Measurements from ENCODE around the gene IFNB1.

IFNB1 gene

GRCh38 chr9:21077781-21078180 is at the start of gene IFNB1:
TSS of gene IFNB1 (minus strand) at chr9:21077942. CDS start at chr9:21077869, 73 bp downstream.
- TF ChIP-seq CEBPB (IDR thresholded peaks at IDR 0.05) (no peak), YY1 (IDR thresholded peaks at IDR 0.05; ENCODE audit: low read depth) (no peak), FOXM1 (IDR thresholded peaks at IDR 0.05; ENCODE audit: borderline replicate concordance, low read depth) (no peak), TEAD4 (IDR thresholded peaks at IDR 0.05) (no peak), EP300 (IDR thresholded peaks at IDR 0.05; ENCODE audit: borderline replicate concordance) (no peak), TAF1 (IDR thresholded peaks at IDR 0.05; ENCODE audit: low read depth) (no peak), TCF12 (IDR thresholded peaks at IDR 0.05; ENCODE audit: low read depth) (no peak), NFIC (IDR thresholded peaks at IDR 0.05) (no peak), ZBTB7A (IDR thresholded peaks at IDR 0.05; ENCODE audit: low read depth) (no peak), EGR1 (IDR thresholded peaks at IDR 0.05) (no peak), MAX (IDR thresholded peaks at IDR 0.05) (no peak), RAD21 (IDR thresholded peaks at IDR 0.05; ENCODE audit: low read depth) (no peak), CREB1 (IDR thresholded peaks at IDR 0.05; ENCODE audit: low read depth) (no peak)
- TF ChIP-seq, protein P1, sequence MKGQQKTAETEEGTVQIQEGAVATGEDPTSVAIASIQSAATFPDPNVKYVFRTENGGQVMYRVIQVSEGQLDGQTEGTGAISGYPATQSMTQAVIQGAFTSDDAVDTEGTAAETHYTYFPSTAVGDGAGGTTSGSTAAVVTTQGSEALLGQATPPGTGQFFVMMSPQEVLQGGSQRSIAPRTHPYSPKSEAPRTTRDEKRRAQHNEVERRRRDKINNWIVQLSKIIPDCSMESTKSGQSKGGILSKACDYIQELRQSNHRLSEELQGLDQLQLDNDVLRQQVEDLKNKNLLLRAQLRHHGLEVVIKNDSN (IDR thresholded peaks at IDR 0.05), result no peak
- TF ChIP-seq, protein P2, sequence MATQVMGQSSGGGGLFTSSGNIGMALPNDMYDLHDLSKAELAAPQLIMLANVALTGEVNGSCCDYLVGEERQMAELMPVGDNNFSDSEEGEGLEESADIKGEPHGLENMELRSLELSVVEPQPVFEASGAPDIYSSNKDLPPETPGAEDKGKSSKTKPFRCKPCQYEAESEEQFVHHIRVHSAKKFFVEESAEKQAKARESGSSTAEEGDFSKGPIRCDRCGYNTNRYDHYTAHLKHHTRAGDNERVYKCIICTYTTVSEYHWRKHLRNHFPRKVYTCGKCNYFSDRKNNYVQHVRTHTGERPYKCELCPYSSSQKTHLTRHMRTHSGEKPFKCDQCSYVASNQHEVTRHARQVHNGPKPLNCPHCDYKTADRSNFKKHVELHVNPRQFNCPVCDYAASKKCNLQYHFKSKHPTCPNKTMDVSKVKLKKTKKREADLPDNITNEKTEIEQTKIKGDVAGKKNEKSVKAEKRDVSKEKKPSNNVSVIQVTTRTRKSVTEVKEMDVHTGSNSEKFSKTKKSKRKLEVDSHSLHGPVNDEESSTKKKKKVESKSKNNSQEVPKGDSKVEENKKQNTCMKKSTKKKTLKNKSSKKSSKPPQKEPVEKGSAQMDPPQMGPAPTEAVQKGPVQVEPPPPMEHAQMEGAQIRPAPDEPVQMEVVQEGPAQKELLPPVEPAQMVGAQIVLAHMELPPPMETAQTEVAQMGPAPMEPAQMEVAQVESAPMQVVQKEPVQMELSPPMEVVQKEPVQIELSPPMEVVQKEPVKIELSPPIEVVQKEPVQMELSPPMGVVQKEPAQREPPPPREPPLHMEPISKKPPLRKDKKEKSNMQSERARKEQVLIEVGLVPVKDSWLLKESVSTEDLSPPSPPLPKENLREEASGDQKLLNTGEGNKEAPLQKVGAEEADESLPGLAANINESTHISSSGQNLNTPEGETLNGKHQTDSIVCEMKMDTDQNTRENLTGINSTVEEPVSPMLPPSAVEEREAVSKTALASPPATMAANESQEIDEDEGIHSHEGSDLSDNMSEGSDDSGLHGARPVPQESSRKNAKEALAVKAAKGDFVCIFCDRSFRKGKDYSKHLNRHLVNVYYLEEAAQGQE (IDR thresholded peaks at IDR 0.05; ENCODE audit: low read depth), result no peak

DNA sequence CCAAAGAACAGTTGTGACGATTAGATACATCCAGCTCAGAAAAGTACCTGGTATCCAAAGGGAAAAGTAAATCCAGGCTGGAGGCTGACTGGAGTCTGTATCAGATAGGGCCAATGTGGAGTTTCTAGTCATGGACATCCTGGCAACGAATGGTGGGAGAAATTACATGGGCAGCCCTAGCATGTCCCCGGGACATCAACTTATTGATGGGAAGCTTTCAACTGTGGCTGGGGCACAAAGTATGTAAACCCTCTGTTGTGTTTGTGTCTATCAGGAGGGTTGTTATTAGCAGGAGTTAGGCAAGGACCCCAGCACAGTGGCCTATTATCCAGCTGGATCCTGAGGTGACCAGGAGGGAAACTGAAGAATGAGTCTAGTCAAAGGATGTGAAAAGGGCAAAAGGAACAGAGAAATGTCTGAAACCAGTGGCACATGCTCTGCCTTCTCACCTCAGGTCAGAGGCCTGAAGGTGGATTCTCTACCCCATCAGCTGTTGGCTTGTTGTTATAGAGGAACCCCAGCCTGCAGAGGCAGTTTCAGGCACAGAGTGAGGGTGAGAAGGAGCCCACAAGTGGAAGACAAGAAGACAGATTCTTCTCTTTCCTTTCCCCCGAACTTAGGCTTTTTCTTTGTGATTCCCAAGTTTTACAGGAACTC is 44.0 kb upstream of the IFNB1 start:
- TF ChIP-seq TEAD4 (IDR thresholded peaks at IDR 0.05) (no peak), EGR1 (IDR thresholded peaks at IDR 0.05) (no peak), YY1 (IDR thresholded peaks at IDR 0.05; ENCODE audit: low read depth) (no peak), RAD21 (IDR thresholded peaks at IDR 0.05; ENCODE audit: low read depth) (no peak), EP300 (IDR thresholded peaks at IDR 0.05; ENCODE audit: borderline replicate concordance) (no peak), TCF12 (IDR thresholded peaks at IDR 0.05; ENCODE audit: low read depth) (no peak), ZBTB7A (IDR thresholded peaks at IDR 0.05; ENCODE audit: low read depth) (no peak), TAF1 (IDR thresholded peaks at IDR 0.05; ENCODE audit: low read depth) (no peak), CREB1 (IDR thresholded peaks at IDR 0.05; ENCODE audit: low read depth) (no peak), NFIC (IDR thresholded peaks at IDR 0.05) (no peak), FOXM1 (IDR thresholded peaks at IDR 0.05; ENCODE audit: borderline replicate concordance, low read depth) (no peak), CEBPB (IDR thresholded peaks at IDR 0.05) (no peak)
- TF ChIP-seq, protein P2 (IDR thresholded peaks at IDR 0.05; ENCODE audit: low read depth), result no peak
- TF ChIP-seq, protein P1 (IDR thresholded peaks at IDR 0.05), result no peak

DNA sequence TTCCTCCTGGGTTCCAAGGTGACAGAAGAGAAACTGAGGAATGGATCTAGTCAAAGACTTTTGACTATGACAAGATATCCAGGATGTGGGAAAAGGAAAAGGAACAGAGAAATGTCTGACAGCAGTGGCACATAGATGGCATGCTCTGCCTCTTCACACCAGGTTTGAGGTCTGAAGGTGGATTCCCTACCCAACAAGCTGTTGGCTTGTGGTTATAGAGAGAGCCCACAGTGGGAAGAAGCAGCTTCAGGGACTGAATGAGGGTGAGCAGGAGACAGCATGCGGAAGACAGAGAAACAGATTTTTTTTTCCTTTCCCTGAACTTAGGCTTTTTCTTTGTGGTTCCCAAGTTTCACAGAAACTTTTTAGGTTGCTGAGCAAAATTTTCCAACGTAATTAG is 43.3 kb upstream of the IFNB1 start:
- TF ChIP-seq ZBTB7A (IDR thresholded peaks at IDR 0.05; ENCODE audit: low read depth) (no peak), FOXM1 (IDR thresholded peaks at IDR 0.05; ENCODE audit: borderline replicate concordance, low read depth) (no peak)

GRCh38 chr9:21119093-21119770 is 41.5 kb upstream of the IFNB1 start:
- no peak for TF ChIP-seq RAD21 (IDR thresholded peaks at IDR 0.05; ENCODE audit: low read depth)
- TF ChIP-seq EP300 (IDR thresholded peaks at IDR 0.05; ENCODE audit: borderline replicate concordance), result no peak
- no peak for TF ChIP-seq ZBTB7A (IDR thresholded peaks at IDR 0.05; ENCODE audit: low read depth)
- TF ChIP-seq, protein P2 (IDR thresholded peaks at IDR 0.05; ENCODE audit: low read depth), result no peak
- no peak for TF ChIP-seq CEBPB (IDR thresholded peaks at IDR 0.05)
- no peak for TF ChIP-seq MAX (IDR thresholded peaks at IDR 0.05)
- TF ChIP-seq TEAD4 (IDR thresholded peaks at IDR 0.05), result no peak
- TF ChIP-seq, protein P1 (IDR thresholded peaks at IDR 0.05), result no peak
- no peak for TF ChIP-seq TCF12 (IDR thresholded peaks at IDR 0.05; ENCODE audit: low read depth)
- no peak for TF ChIP-seq NFIC (IDR thresholded peaks at IDR 0.05)
- TF ChIP-seq YY1 (IDR thresholded peaks at IDR 0.05; ENCODE audit: low read depth), result no peak
- TF ChIP-seq EGR1 (IDR thresholded peaks at IDR 0.05), result no peak
- no peak for TF ChIP-seq FOXM1 (IDR thresholded peaks at IDR 0.05; ENCODE audit: borderline replicate concordance, low read depth)

All from Ishikawa (cell line).